OCI-LY1 (cell line): ENCODE data around the gene AMDHD2.

Experiments used
- H2AFZ ChIP-seq: fragments of 200-600 bp; sonication (generic), shearing (Covaris generic); 2 replicates; pipeline ENCODE4 v1.6.0; 2014; ENCODE audit warnings: antibody characterized with exemption, mild to moderate bottlenecking, low read length
- H3F3A ChIP-seq: fragments of 200-600 bp; sonication (generic), shearing (Covaris generic); 2 replicates; pipeline ENCODE4 v1.6.0; 2014; ENCODE audit warnings: mild to moderate bottlenecking, antibody characterized with exemption, low read length, moderate library complexity; ENCODE audit not compliant: insufficient read depth
- H3K27ac ChIP-seq: fragments of 200-600 bp; sonication (generic); 2 replicates; pipeline ENCODE4 v1.5.1; 2014; ENCODE audit warnings: low read length, mixed run types, mild to moderate bottlenecking, low read depth; ENCODE audit not compliant: poor library complexity, severe bottlenecking
- H3K27me3 ChIP-seq: fragments of 200-600 bp; sonication (generic); 2 replicates; pipeline ENCODE4 v1.6.0; 2014; ENCODE audit warnings: antibody characterized with exemption, mild to moderate bottlenecking, low read length, moderate library complexity; ENCODE audit not compliant: insufficient read depth
- H3K36me3 ChIP-seq: fragments of 200-600 bp; sonication (generic); 2 replicates; pipeline ENCODE4 v1.6.1; 2014; ENCODE audit warnings: mild to moderate bottlenecking, antibody characterized with exemption, low read length, moderate library complexity, mixed read lengths; ENCODE audit not compliant: insufficient read depth
- H3K4me1 ChIP-seq: fragments of 200-600 bp; sonication (generic); 2 replicates; pipeline ENCODE4 v1.5.1; 2014; ENCODE audit warnings: mild to moderate bottlenecking, low read length, moderate library complexity; ENCODE audit not compliant: insufficient read depth, severe bottlenecking
- H3K4me2 ChIP-seq: fragments of 200-600 bp; sonication (generic), shearing (Covaris generic); 2 replicates; pipeline ENCODE4 v1.6.1; 2014; ENCODE audit warnings: low read length
- H3K4me3 ChIP-seq: fragments of 200-600 bp; sonication (generic); 2 replicates; pipeline ENCODE4 v1.5.1; 2014; ENCODE audit warnings: low read length, low read depth, mild to moderate bottlenecking, mixed read lengths; ENCODE audit not compliant: poor library complexity, severe bottlenecking
- H3K79me2 ChIP-seq: fragments of 200-600 bp; shearing (Covaris generic); 2 replicates; pipeline ENCODE4 v1.6.1; 2016; ENCODE audit warnings: mixed run types, low read length, mixed read lengths; ENCODE audit not compliant: insufficient read depth
- H3K9ac ChIP-seq: fragments of 200-600 bp; sonication (generic), shearing (Covaris generic); 2 replicates; pipeline ENCODE4 v1.6.1; 2014; ENCODE audit warnings: mild to moderate bottlenecking, low read length, mixed read lengths
- H3K9me2 ChIP-seq: fragments of 200-600 bp; sonication (generic), shearing (Covaris generic); 2 replicates; pipeline ENCODE4 v1.6.1; 2014; ENCODE audit warnings: low read depth, mild to moderate bottlenecking, low read length, mixed read lengths
- H3K9me3 ChIP-seq: fragments of 200-600 bp; shearing (Covaris generic); 2 replicates; pipeline ENCODE4 v1.6.1; 2014; ENCODE audit warnings: low read length, mixed read lengths
- H4K20me1 ChIP-seq: fragments of 200-600 bp; sonication (generic), shearing (Covaris generic); 2 replicates; pipeline ENCODE4 v1.6.0; 2016; ENCODE audit warnings: mild to moderate bottlenecking, low read length; ENCODE audit not compliant: insufficient read depth
- EZH2 ChIP-seq: fragments of 200-600 bp; sonication (generic), shearing (Covaris generic); IDR thresholded peaks from 2 replicates; pipeline ENCODE4 v1.8.0; 2017; ENCODE audit warnings: borderline replicate concordance, mixed run types, mild to moderate bottlenecking, antibody characterized with exemption, low read length, moderate library complexity, mixed read lengths
- TF ChIP-seq, protein P1 (sequence below): fragments of 200-600 bp; sonication (generic), shearing (Covaris generic); IDR thresholded peaks from 2 replicates; pipeline ENCODE4 v1.5.1; 2017; ENCODE audit warnings: mild to moderate bottlenecking, antibody characterized with exemption, low read length, moderate library complexity, mixed read lengths

AMDHD2 gene

DNA sequence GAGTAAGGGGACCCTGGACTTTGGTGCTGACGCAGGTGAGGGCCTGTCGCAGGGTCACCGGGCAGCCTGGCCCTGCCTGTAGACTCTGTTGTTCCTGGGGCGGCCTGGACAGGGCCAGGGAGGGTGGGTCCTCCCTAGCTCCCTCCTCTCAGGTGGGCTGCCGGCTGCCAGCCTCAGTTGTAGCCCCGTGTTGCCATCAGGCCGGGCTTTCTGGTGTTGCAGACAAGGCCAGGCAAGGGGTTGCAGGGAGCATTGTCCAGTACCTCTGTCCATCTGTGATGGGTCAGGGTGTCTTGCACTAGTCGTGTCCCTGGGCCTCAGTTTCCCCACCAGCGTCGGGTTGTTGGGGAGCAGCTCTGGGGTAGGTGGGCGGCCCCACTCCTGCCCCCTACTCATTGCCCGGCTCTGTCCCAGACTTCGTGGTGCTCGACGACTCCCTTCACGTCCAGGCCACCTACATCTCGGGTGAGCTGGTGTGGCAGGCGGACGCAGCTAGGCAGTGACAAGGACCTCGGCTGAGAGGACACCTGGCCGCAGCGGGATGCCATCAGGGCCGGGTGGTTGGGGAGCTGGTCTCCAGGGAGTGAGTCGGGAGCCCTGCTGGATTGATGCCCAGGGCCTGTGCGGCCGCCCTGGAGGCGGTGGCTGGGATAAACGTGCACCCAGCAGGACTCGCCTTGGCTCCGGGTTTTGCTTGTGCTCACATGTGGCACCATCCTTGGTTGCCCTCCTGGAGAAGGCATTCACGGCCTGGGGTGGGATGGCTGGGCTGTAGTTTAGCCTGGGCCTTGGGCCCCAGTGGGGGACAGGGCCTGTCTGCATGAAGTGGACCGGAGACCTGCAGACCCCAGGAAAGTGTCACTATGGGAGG lies 9.1 kb downstream of the AMDHD2 start:
- peaks cover 40% of the 10 kb centered on the region; the same call in 1 of the 2 replicates for H3K36me3 ChIP-seq
- no peaks in the 10 kb centered on the region for H3K9me2 ChIP-seq
- H4K20me1 ChIP-seq = no peaks in the 10 kb centered on the region
- H2AFZ ChIP-seq = no peak overlapping the region
- no peaks in the 10 kb centered on the region for H3F3A ChIP-seq
- peaks cover 15% of the 10 kb centered on the region for H3K4me1 ChIP-seq
- H3K9ac ChIP-seq = no peak overlapping the region
- H3K27ac ChIP-seq = no peak overlapping the region
- no peak for TF ChIP-seq EZH2
- TF ChIP-seq, protein P1, sequence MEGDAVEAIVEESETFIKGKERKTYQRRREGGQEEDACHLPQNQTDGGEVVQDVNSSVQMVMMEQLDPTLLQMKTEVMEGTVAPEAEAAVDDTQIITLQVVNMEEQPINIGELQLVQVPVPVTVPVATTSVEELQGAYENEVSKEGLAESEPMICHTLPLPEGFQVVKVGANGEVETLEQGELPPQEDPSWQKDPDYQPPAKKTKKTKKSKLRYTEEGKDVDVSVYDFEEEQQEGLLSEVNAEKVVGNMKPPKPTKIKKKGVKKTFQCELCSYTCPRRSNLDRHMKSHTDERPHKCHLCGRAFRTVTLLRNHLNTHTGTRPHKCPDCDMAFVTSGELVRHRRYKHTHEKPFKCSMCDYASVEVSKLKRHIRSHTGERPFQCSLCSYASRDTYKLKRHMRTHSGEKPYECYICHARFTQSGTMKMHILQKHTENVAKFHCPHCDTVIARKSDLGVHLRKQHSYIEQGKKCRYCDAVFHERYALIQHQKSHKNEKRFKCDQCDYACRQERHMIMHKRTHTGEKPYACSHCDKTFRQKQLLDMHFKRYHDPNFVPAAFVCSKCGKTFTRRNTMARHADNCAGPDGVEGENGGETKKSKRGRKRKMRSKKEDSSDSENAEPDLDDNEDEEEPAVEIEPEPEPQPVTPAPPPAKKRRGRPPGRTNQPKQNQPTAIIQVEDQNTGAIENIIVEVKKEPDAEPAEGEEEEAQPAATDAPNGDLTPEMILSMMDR = no peak
- H3K79me2 ChIP-seq = no peaks in the 10 kb centered on the region
- no peak overlapping the region for H3K4me3 ChIP-seq
- H3K4me2 ChIP-seq = no peak overlapping the region
- no peaks in the 10 kb centered on the region for H3K27me3 ChIP-seq
- no peaks in the 10 kb centered on the region for H3K9me3 ChIP-seq

DNA sequence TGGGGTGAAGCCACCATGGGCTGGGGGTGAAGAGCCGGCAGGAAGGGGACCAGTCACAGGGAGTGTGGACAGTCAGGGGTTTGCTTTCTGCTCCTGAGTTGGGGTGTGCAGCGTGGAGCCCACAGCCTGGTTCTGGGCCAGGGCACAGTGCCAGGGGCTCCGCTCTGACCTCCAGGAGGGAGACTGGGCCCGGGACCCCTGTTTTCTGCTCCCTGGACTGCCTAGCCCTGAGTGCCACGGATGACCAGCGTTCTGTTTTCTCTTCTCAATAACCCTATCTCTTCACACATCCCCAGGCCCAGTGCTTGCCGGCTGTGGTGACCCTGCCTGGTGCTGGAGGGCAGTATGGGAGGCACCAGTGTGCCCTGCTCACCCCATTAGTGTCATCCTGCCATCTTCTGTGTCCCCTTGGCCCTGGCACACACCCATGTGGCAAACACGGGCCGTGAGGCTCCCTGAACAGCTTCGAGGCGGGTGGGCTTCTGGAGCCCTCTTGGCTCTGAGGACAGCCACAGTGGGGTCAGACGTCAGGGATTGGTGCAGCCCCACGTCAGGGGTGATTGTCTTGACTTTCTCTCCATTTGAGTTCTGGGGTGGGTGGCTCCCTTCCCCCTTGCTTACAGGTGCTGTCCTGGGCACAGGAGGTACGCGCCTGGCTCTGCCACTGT lies 9.9 kb downstream of the AMDHD2 start:
- H3K9me3 ChIP-seq = no peaks in the 10 kb centered on the region
- H3F3A ChIP-seq = no peaks in the 10 kb centered on the region
- H3K4me1 ChIP-seq = peaks cover 15% of the 10 kb centered on the region
- TF ChIP-seq EZH2 = no peak
- TF ChIP-seq, protein P1 = no peak
- H3K27ac ChIP-seq = no peak overlapping the region
- no peaks in the 10 kb centered on the region for H3K79me2 ChIP-seq
- no peaks in the 10 kb centered on the region for H4K20me1 ChIP-seq
- H2AFZ ChIP-seq = no peak overlapping the region
- no peaks in the 10 kb centered on the region for H3K27me3 ChIP-seq
- H3K9ac ChIP-seq = no peak overlapping the region
- H3K36me3 ChIP-seq = peaks cover 33% of the 10 kb centered on the region; the same call in 1 of the 2 replicates
- no peak overlapping the region for H3K4me2 ChIP-seq
- no peaks in the 10 kb centered on the region for H3K9me2 ChIP-seq
- no peak overlapping the region for H3K4me3 ChIP-seq

DNA sequence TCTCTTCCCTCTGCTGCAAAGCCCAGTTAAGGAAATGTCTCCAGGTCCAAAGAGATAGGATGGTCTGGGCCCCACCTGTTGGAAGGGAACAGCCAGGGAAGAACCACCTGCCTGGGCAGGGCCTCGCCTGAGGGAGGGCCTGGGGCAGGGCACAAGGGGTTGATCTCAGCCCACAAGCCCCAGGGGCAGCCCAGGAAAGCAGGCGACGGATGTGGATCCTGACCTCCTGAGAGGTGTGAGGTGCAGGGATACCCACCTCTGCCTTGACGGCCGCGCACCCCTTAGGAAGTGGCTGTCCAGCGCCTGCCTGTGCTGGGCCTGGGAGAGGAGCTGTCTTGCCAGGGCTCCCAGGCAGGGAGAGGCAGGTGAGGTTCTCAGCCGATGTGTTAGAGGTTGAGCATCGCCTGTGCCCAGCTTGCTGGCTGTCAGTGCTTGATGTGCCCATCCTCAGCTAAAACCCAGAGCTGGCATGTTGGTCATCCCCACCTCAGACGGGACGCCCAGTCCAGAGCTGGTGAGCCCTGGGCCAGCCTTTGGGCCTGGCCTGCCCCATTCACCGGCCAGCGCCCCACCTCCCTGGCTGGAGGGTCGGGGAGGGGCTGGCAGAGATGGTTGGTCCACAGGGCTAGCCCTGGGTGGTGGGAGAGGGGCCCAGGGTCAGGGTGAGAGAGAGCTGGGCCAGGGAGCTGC lies 10.6 kb downstream of the AMDHD2 start:
- Histone ChIP-seq H3F3A (no peaks in the 10 kb centered on the region), H2AFZ (no peak overlapping the region), H3K27me3 (no peaks in the 10 kb centered on the region), H3K27ac (peak overlapping the region; percentile 70), H3K9me2 (no peaks in the 10 kb centered on the region), H3K4me1 (peaks cover 15% of the 10 kb centered on the region), H3K36me3 (peaks cover 32% of the 10 kb centered on the region; the same call in 1 of the 2 replicates), H3K4me2 (peak overlapping the region; percentile 74; the same call in 1 of the 2 replicates), H3K79me2 (no peaks in the 10 kb centered on the region), H4K20me1 (no peaks in the 10 kb centered on the region), H3K9ac (peak overlapping the region; percentile 77; the same call in 1 of the 2 replicates), H3K9me3 (no peaks in the 10 kb centered on the region), H3K4me3 (no peak overlapping the region)
- TF ChIP-seq, protein P1 = no peak
- TF ChIP-seq EZH2 = no peak
